Measurements from ENCODE around the gene ZNF330.
"Not testable (repeated sequence)": the region's sequence is repeated elsewhere in the genome, so short reads cannot be mapped to it uniquely, and the experiment has no call there.

Gene ZNF330

GRCh38 chr4:141220691-141221659, at the start of gene ZNF330:
ZNF330 (plus strand) TSS chr4:141220895; CDS start chr4:141222372, 1,477 bp downstream.
- in situ Hi-C loops (cut with HindIII; ENCODE audit: low sequenced_read_pairs), result no loop called here

DNA sequence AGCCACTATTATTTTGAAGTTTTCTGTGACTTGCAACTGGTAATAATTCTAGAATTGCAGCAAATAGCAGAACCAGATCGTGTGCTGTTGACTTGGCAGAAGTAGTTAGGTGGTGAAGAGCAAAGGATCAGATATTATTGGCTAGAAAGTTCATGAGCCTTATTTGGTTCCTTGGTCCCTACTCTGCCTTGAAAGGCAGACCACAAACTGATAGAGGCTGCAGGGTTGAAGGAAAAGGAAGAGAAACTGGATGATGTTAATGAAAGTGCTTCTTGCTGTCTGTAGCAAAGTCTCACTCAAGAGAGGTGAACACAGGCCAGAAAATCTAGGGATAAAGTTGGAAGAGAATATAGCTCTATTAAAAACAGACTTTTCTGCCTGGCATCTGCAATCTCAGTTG, 46.2 kb upstream of the ZNF330 start:
- in situ Hi-C loops (cut with HindIII; ENCODE audit: low sequenced_read_pairs), result no loop called here

DNA sequence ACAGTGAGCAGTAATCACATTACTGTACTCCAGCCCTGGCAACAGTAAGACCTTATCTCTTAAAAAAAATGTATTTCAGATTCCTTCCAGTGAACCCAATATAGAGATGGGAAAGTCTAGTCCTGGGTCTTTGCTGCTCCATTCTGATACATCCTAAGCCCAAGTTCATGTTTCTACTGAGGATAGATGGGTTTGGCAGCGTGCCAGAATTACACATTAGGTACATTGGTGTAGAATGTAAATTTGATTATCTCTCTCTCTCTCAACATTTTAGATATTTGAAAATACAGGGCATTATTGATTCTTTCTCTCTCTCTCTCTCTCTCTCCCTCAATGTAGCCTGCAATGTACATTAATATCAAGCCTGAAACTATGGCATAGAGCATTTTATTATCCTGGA, 43.5 kb upstream of the ZNF330 start:
- in situ Hi-C loops (cut with HindIII; ENCODE audit: low sequenced_read_pairs), result no loop called here

DNA sequence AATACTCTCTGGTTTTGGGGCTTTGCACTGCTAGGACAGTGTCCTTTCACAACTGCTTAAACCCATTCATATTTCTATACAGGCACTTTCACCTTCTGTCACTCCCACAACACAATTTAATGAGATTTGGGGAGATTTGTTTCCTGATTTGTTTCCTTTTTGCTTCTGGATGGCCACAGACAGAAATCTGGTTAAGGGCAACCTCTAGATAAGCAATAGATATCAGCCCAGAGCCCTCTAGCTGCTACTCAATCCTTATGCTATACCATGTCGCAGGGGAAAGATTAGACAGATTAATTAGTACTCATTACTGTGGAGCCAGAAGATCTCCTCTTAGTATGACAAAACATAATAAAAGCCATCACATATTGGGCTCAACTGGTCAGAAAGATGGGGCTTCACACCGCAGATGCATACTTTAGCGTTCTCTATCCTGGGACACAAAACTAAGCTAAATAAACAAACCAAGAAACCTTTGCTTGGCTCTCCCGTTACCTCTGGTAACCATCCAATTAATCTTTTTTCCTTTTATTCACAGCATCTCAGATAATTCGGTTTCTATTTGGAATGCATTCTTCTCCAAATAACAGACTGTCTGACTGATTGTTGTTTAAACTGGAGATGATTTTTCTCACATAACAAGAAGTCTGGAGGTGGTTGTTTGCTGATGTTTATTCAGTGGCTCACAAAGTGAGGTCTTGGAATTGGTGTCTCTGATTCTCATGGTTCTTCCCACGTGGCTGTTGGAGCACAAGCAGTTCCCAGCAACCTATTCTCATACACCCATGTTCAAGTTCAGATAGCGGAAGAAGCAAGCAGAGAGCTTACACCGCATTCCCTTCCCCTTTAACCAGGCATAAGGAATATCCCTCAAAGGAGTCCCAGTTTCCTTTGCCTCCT, 41.0 kb upstream of the ZNF330 start:
- in situ Hi-C loops (cut with HindIII; ENCODE audit: low sequenced_read_pairs), result no loop called here

GRCh38 chr4:141180991-141181761, 39.5 kb upstream of the ZNF330 start:
- in situ Hi-C loops (cut with HindIII; ENCODE audit: low sequenced_read_pairs), result no loop called here

- in situ Hi-C loops (cut with HindIII; ENCODE audit: low sequenced_read_pairs), result not testable (repeated sequence)
Observed at GRCh38 chr4:141183491-141183890, 37.2 kb upstream of the ZNF330 start.

DNA sequence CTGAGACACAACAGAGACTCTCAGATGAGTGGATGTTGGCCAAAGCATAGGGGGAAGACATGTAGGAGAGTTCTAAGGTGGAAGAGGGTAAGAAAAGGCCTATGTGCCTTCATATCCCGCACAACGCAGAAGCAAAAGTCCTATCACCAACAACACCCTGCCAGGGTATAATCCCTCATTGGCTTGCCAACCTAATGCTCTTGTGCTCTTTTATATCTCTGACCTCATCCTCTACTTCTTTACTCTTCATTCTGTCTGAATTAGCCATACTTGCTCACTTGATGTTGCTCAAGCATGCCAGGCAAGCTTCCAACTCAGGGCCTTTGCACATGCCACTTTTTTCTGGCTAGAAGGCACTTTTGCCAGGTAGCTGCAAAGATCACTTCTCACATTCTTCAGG, 28.1 kb upstream of the ZNF330 start:
- in situ Hi-C loops (cut with HindIII; ENCODE audit: low sequenced_read_pairs), result no loop called here

- in situ Hi-C loops (cut with HindIII; ENCODE audit: low sequenced_read_pairs), result no loop called here
Observed at GRCh38 chr4:141193516-141194034, 27.1 kb upstream of the ZNF330 start.

GRCh38 chr4:141195095-141195707, 25.5 kb upstream of the ZNF330 start:
- in situ Hi-C loops (cut with HindIII; ENCODE audit: low sequenced_read_pairs), result no loop called here

DNA sequence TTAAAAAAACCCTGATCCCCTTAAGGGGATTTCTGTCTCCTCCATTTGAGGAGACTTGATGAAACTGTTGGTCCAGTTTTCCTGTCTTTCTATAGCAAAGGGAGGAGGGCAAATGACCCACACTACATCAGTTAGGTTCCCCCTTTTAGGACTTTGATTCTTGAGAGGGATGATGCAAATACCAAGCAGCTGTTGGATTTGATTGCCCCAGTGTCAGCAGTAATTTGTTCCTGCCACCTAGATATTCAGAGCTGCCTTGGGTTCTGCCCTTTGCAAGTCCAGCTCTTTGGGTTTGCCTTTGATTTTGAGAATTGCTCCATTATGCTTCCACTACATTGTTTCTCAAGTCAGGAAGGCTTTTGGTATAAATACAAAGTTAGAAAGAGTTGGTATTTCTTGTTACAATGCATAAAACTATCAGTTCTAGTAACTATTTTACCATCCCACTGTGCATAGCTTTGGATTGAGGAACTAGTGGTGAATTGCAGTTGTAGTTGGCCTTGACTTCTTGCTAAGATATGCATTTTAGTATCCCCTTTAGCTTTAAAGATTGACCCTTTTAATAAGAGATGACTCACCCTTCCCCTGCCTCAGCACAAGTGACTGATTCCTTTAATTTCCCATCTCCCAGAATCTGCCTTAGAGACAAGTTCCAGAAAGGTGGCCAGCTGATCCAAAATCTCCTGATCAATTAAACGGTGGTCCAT, 24.3 kb upstream of the ZNF330 start:
- in situ Hi-C loops (cut with HindIII; ENCODE audit: low sequenced_read_pairs), result no loop called here

DNA sequence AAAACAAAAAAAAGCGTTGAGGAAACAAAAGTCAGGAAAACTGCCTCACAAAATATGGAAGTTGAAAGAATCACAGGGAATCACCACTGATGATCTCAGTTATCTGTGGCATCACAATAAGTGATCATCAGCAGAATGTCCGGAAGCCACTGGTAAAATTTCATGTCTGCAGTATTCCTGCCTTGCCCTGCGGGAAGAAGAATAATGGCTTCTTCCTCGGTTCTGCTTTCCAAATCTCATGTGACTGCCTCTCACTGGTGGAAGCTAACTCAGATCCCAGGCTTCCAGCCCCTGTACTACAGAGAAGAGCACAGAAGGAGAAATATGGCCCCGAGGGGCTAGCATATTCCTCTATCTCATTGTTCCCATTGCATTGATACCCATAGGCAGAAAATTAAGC, 12.7 kb upstream of the ZNF330 start:
- in situ Hi-C loops (cut with HindIII; ENCODE audit: low sequenced_read_pairs), result no loop called here

- in situ Hi-C loops (cut with HindIII; ENCODE audit: low sequenced_read_pairs), result no loop called here
Observed at GRCh38 chr4:141210168-141210567, 10.5 kb upstream of the ZNF330 start.

DNA sequence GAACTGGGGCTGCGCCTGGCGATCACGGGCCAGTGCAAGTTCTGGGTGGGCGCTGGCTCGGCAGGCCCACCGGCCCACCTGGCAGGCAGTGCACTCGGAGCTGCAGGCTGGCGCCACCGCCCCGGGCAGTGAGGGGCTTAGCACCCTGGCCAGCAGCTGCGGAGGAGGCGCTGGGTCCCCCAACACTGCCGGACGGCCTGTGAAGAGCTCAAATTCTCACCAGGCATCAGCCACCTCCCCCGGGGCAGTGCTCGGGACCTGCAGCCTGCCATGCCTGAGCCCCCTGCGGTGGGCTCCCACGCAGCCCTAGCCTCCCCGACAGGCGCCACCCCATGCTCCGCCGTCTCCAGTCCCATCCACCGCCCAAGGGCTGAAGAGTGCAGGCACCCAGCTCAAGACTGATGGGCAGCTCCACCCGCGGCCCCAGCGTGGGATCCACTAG, 7.1 kb upstream of the ZNF330 start:
- in situ Hi-C loops (cut with HindIII; ENCODE audit: low sequenced_read_pairs), result no loop called here

GRCh38 chr4:141215030-141215429, 5.7 kb upstream of the ZNF330 start:
- in situ Hi-C loops (cut with HindIII; ENCODE audit: low sequenced_read_pairs), result no loop called here

- in situ Hi-C loops (cut with HindIII; ENCODE audit: low sequenced_read_pairs), result no loop called here
Observed at GRCh38 chr4:141216002-141216761, 4.5 kb upstream of the ZNF330 start.

- in situ Hi-C loops (cut with HindIII; ENCODE audit: low sequenced_read_pairs), result no loop called here
Observed at GRCh38 chr4:141220271-141220670, 424 bp upstream of the ZNF330 start.

DNA sequence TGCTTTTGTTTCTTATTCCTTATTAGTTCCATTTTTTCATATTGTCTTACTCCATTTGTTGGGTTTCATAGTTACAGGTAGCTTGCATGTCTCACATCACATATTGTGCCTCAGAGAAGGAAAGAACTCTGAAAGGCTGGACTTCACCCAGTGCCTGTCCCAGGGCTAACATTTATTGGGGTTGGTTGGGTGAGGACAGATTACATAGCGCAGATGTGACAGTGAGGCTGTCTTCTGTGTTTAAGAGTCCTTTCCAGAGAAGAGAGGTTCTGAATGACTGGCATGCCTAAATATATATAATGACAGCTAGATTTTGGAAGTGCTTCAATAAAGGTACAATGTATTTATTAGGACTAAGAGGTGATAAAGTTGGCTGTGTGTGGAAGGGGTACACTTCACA, 2.7 kb downstream of the ZNF330 start:
- in situ Hi-C loops (cut with HindIII; ENCODE audit: low sequenced_read_pairs), result no loop called here

GRCh38 chr4:141227280-141227679, 6.6 kb downstream of the ZNF330 start:
- in situ Hi-C loops (cut with HindIII; ENCODE audit: low sequenced_read_pairs), result not testable (repeated sequence)
